Measurements from ENCODE around the gene ZNF835.

- no peak for TF ChIP-seq EZH2 (IDR thresholded peaks at IDR 0.05; ENCODE audit: borderline replicate concordance, control insufficient read depth, low read depth, low read length)
- no peak for TF ChIP-seq PKNOX1 (IDR thresholded peaks at IDR 0.05)
- no peak for TF ChIP-seq CTCF (IDR thresholded peaks at IDR 0.05 in 2 of 3, conservative IDR thresholded peaks at IDR 0.05 in 1 of 3; ENCODE audit: control insufficient read depth in 2 of 3, extremely low read depth in 1 of 3, insufficient read depth in 1 of 3, low read depth in 3 of 3, low read length in 3 of 3)
- no peak for TF ChIP-seq REST (IDR thresholded peaks at IDR 0.05; ENCODE audit: low read depth, low read length)
- TF ChIP-seq CREM (IDR thresholded peaks at IDR 0.05; ENCODE audit: low read depth), result no peak
- TF ChIP-seq POLR2A (IDR thresholded peaks at IDR 0.05; ENCODE audit: low read depth, low read length), result no peak
- TF ChIP-seq USF1 (IDR thresholded peaks at IDR 0.05; ENCODE audit: borderline replicate concordance, extremely low read length, insufficient read depth, low read depth, low read length), result no peak
- no peak for TF ChIP-seq ATF7 (IDR thresholded peaks at IDR 0.05; ENCODE audit: low read depth)
- TF ChIP-seq CBFB (IDR thresholded peaks at IDR 0.05; ENCODE audit: low read depth), result no peak
- no peak for TF ChIP-seq KLF5 (IDR thresholded peaks at IDR 0.05; ENCODE audit: partially characterized antibody)
- TF ChIP-seq SMARCA5 (IDR thresholded peaks at IDR 0.05), result no peak
- TF ChIP-seq ASH2L (IDR thresholded peaks at IDR 0.05; ENCODE audit: borderline replicate concordance, low read depth), result no peak
Measured at GRCh38 chr19:56661248-56661647, 10.3 kb downstream of the ZNF835 start.

Data from GM12878 (cell line).